CD4-positive, alpha-beta T cell treated with Interleukin-1 beta for 1 hour (primary cell): ENCODE measurements around the gene P4HA3.
A peak's percentile ranks its signal among the peaks of the same experiment; 100 is the strongest.

Experiments
- DNase-seq, 2 donors: peaks; one replicate each; pipeline ENCODE4 v3.0.0-alpha.2; 2020 to 2022

The P4HA3 gene

DNA sequence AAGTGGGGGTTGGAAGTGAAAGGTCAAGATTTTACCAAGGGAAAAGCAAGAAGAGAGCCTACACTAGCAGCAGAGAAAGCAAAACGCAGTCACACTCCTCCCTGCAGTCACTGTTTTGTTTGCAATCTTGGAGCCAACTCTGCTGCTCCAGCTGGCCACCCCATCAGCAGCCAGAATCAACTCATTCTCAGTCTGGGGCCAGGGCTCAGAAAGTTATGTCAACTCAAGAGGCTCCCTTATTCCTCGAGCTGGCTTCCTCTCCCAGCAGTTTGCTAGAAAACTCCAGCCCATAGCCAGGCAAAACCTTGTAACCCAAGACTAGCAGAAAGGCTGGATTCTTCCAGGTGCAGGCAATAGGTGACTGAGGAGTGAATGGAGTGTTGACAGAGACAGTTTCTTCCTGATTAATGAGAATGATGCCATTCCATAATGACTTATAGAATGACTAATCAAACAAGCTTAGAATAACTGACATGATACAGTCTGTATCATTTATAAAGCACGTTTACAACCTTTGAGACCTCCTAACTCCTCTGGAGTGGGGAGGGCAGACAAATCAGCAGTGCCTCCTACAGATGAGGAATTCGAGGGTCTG lies 53.4 kb downstream of the P4HA3 start:
- DNase-seq: no peak

DNA sequence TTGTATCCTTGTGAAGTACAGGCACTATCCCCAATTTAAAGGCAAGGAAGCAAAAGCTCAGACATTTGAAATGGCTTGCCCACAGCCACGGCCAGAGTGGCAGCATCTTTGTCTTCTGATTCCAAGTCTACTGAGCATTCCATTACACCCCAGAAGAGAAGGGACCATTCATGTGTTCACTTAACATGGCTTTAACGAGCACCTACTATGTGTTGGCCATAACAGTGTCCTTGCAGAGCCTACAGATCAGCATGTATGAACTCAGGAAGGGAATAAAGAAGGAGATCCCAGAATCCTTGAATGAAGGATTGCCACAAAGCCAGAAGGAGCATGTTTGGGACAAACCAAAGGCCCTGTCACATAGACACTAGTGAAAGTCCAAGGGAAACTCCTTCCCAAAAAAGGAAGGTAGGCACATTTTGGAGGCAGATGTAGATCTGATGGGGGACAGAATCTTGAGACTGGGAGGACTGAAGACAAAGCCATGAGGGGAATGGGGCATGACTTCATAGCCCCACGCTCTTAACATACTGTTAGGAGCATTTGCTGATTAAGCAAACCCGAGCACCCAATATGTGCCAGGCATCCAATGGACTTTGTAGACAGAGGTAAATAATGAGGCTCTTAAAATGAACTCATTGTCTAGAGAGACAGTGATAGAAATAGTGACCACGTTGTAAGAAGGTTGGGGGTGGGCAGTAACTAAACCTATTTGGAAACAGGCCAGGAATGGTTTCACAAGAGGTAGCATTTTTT lies 54.9 kb downstream of the P4HA3 start:
- no peak for DNase-seq

DNA sequence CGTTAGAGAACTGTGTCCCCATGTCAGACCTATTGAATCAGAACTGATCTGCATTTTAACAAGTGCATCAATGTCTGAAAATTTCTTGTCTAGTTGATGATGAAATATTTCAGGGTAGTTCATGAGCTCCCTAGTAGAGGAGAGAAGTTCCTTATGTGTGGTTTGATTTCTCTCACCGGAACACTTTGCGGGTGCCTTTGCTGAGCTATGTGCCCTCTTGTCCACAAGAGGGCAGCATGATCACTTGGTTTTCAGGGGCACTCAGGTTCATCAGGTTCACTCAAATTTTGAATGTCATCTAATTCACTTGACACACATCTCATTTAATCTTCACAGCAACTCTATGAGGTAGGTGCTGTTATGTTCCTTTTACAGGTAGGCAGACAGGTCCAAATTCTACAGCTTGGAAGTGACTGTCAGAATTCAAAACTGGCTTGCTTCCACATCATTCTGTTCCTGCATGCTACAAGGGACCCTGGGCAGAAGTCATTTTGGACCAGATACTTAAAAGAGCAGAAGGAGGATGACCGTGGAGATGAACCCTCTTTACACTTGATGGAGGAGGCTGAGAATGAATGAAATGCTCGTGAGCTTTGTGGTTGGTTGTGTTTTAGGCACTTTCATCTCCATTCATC lies 55.6 kb downstream of the P4HA3 start:
- peak; percentile 63 to 64 for DNase-seq

- no peak for DNase-seq
These were observed 58.1 kb downstream of the P4HA3 start for GRCh38 chr11:74253361-74253760.

DNA sequence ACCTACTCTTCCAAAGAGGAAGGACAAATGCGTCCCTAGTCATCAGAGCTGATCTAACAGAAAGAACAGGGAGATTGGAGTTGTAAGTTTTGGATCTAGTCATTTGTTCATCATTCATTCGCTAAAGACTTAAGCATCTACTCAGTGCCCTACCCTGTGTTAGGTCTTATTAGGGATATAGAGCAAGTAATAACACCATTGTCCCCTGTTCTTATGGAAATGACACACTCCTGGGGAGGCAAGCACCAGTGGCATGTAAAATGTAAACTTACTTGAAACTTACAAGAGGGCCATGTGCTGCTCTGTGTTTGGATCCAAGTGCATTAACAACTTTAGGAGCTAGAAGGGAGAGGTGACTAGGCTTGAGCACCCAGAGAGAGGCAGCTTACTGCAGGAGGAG lies 61.9 kb downstream of the P4HA3 start:
- no peak for DNase-seq

DNA sequence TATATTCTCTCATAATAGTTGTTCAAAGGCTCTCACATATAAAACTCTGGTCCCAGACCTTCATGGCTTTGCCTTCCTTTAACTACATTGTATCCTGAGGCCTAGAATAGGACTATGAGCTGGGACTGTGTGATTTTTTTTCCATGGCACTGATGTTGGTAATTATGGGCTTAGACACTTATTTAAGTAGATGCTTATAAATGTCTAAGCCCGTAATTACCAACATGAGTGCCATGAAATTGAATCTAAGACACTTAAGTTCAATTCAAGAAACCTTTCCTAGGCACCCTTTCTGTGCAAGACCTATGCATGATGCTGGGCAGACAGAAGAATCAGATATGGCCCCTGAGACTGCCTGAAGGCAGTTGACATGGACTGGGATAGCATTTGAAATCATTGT lies 63.0 kb downstream of the P4HA3 start:
- DNase-seq: no peak

DNA sequence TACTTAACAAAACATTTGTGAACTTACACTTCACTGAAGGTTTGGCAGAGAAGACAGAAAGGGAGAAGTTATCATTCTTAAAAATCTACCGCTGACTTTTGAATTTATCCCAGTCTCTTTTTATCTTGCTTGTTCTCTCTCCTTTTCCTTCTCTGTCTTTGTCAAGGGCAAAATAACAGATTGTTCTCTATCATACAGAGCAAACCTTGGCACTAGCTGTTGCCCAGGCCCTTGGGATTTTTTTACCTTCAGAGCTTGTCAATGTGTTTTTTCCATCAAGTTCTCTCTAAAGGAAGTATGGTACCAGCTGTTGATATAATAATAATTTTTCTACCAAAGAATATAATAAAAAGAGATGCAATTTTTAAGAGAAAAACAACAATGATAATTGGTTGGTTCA lies 73.2 kb downstream of the P4HA3 start:
- no peak for DNase-seq

DNA sequence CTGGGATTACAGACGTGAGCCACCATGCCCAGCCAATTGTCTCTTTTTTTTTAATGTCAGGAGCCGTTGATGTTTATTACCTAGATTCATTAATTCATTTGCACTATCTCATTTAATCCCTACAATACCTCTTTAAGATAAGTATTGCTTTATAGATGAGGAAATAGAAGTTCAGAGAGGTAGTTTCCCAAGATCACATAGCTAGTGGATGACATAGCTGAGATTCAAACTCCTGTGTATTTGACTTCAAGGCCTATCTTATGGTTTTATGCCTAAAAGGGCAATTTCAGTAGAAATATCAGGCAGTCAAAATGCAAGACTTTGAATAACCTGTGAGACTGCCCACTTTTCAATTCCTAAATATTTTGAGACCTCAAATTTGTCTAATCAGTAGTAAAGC lies 73.9 kb downstream of the P4HA3 start:
- no peak for DNase-seq

GRCh38 chr11:74235121-74235520 lies 76.3 kb downstream of the P4HA3 start:
- DNase-seq: no peak

GRCh38 chr11:74233683-74234082 lies 77.8 kb downstream of the P4HA3 start:
- no peak for DNase-seq

DNA sequence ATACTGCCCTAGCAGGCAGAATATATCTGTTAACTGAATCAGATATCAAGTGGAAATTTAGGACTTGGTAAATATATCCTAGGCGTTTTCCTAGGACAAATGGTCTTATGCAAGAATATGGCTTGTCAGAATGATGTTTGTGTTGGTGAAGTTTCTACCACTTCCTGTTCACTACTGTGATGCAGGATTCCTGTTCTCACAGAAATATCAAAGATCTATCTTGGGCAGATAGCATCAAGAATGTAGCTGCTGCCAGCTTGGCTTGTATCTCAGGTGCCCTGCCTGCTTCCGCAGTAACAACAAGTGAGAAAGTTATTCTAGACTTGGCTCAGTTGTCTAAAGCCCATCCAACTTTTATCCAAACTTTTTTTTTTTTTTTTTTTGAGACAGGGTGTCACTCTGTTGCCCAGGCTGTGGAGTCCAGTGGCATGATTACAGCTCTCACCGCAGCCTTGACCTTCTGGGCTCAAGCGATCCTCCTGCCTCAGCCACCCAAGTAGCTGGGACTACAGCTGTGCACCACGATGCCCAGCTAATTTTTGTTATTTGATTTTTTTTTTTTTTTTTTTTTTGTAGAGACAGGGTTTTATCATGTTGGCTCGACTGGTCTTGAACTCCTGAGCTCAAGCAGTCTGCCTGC lies 79.0 kb downstream of the P4HA3 start:
- DNase-seq: peak; percentile 25 to 37

- DNase-seq: no peak
These were observed 84.5 kb downstream of the P4HA3 start for GRCh38 chr11:74226907-74227306.

DNA sequence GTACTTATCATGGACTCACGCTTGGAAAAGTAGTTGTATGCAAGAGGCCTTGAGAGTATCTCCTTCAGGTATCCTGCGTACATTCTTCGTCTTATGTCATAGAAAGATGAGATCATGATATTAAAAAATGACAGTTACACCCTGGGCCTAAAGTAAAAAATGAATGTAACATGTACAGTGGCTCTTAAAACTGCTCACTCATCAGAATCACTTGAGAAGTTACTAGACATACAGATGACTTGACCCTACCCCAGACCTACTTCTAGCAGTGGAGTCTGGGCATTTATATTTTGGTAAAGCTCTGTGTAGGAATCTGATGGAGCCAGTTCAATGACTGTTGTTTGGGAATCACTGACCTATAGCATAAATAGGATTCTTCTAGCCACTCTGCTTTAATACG lies 85.9 kb downstream of the P4HA3 start:
- DNase-seq: no peak

DNA sequence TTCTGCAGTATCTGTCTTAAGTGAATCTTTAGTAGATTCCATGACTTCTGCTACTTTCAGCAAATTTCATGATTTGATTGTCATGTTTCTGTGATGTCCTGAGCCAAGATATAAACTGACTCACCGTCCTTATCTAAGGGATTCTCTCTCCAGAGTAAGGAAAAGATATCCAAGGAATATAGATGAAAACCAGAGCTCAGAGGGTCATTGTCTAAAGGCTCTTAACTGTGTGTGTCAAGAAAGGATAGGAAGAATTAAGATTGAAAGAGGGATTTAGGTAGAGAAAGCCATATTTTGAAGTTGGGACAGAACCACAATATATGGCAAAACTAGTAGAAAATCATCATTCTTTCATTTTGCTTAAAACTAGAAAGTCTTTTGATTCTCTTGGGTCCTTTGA lies 89.6 kb downstream of the P4HA3 start:
- no peak for DNase-seq

DNA sequence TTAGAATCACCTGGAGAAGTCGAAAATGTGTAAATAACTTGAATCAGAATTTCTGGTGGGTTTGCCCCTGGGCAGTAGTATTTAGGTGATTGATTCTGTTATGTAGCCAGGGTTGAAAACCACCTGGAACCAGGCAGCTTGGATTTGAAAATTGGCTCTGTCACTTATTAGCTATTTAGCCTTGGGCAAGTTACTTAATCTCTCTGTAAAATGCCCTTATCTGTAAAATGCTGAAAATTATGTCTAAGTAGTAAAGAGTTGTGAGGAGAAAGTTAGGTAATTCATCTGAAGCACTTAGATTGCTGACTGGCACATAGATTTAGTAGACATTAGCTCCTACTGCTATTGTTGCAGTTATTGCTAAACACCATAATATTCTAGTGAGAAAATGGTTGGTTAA lies 91.1 kb downstream of the P4HA3 start:
- no peak for DNase-seq
